Stimulated activated naive CD8-positive, alpha-beta T cell treated with anti-CD3 and anti-CD28 coated beads, Interleukin-15, Interleukin-2, amounts not matched to agents 100 ng/mL and 50 ng/mL, for 24 hours (primary cell): Measurements from ENCODE around the gene C20orf141.
"Not testable (repeated sequence)": the region's sequence is repeated elsewhere in the genome, so short reads cannot be mapped to it uniquely, and the experiment has no call there.

Experiments used
- H3K27ac Mint-ChIP-seq: one replicate; pipeline ENCODE4 v1.8.0; 2021; ENCODE audit warnings: mild to moderate bottlenecking, mixed read lengths
- H3K27me3 Mint-ChIP-seq: one replicate; pipeline ENCODE4 v1.8.0; 2021; ENCODE audit warnings: mixed read lengths
- H3K36me3 Mint-ChIP-seq: one replicate; pipeline ENCODE4 v1.8.0; 2021; ENCODE audit warnings: low read depth, mixed read lengths
- H3K4me1 Mint-ChIP-seq: one replicate; pipeline ENCODE4 v1.8.0; 2021; ENCODE audit warnings: low read depth, mixed read lengths
- H3K4me3 Mint-ChIP-seq: one replicate; pipeline ENCODE4 v1.8.0; 2021; ENCODE audit warnings: mild to moderate bottlenecking, mixed read lengths
- H3K9me3 Mint-ChIP-seq: one replicate; pipeline ENCODE4 v1.8.0; 2021; ENCODE audit warnings: mixed read lengths

C20orf141 gene, protein sequence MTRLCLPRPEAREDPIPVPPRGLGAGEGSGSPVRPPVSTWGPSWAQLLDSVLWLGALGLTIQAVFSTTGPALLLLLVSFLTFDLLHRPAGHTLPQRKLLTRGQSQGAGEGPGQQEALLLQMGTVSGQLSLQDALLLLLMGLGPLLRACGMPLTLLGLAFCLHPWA

DNA sequence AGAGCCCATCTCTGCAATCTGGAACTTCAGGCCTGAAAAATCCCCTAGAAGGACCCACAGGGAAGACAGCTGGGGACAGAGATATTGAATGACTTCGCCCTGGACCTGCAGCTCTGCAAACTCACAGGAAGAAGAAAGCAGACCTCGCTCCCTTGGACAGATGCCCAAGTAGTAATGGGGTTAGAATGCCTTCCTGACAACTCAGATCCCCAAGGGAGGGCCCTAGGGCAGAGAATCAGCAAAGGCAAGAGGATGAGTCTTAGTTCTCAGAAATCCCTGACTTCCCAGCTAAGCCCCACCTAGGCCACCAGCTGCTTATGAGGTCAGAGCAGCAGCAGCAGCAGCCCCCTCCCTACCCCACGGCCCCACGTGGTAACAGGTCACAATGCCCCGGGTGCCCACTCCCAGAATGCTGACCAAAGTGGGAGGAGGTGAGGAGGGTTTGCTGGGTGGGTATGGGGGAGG lies at the start of gene C20orf141:
TSS of gene C20orf141 (plus strand) at position 401 of the 465 bp plus-strand sequence. CDS start 198 bp downstream, outside the sequence.
- Mint-ChIP-seq H3K27ac (no peak within 1 kb of the TSS), H3K9me3 (peaks cover 5% of the 10 kb centered on the region), H3K4me1 (no peaks in the 10 kb centered on the region), H3K27me3 (peaks cover 36% of the 10 kb centered on the region), H3K36me3 (no peaks in the 10 kb centered on the region), H3K4me3 (no peak within 1 kb of the TSS)

DNA sequence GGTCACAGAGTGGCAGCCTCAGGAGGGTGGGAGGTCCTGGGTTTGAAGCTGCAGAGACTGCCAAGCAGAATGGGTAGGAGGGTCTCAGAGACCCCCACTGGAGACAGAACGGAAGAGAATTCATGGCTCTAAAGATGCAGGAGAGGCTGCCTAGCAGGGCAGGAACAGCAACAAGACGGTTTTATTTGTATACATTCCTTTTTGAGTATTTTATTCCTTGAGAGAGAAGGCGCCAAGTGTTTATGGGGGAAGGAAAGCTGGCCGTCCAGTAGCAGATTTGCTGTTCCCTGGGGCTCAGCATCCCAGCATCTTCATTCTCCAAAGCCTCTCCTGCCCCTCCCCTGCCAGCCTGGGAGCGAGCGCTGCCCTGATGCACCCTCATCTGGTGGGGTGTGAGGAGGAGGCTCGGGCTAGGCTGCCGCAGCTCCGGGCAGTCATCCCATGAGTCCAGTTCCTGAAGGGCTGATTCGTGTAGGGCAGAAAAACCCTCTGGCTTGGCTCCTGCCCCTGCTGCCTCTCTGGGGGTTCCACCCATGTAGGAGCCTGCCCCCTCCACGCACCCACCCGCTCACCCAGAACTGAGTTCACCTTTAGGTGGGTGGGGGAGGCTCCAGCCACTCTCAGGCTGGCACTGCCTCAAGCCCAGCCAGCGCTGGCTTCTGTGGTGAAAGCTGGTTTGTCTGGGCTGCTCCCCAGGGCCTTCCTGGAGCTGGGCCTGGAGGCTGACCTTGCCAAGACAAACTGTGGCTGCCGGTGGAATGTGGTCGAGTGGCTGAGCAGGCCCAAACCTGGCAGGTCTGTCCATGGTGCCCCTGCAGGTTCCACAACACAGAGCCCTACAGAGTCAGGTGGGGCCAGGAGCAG lies 46.8 kb upstream of the C20orf141 start:
- Mint-ChIP-seq H3K9me3 (no peaks in the 10 kb centered on the region), H3K36me3 (no peaks in the 10 kb centered on the region), H3K27me3 (peaks cover 14% of the 10 kb centered on the region), H3K4me1 (peaks cover 4% of the 10 kb centered on the region), H3K4me3 (no peak overlapping the region), H3K27ac (no peak overlapping the region)

DNA sequence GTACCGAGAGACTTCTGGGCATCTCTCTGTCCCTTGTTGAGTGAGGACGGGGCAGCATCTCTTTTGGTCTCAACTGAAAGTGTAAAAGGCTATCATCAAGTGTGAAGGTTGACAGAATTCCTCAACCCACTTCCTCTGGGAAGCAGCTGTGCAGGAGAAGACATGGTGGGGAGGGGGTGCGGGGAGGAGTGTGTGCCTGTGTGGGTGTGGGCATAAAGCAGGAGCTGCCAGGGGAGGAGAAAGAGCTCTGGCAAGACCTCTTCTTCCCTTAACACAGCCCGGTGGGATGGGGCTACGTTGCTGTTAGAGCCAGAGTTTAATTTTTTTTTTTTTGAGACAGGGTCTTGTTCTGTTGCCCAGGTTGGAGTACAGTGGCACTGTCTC lies 46.2 kb upstream of the C20orf141 start:
- H3K27ac Mint-ChIP-seq, result no peak overlapping the region
- H3K4me3 Mint-ChIP-seq, result no peak overlapping the region
- no peaks in the 10 kb centered on the region for H3K9me3 Mint-ChIP-seq
- peaks cover 14% of the 10 kb centered on the region for H3K27me3 Mint-ChIP-seq
- no peaks in the 10 kb centered on the region for H3K36me3 Mint-ChIP-seq
- H3K4me1 Mint-ChIP-seq, result peaks cover 4% of the 10 kb centered on the region

DNA sequence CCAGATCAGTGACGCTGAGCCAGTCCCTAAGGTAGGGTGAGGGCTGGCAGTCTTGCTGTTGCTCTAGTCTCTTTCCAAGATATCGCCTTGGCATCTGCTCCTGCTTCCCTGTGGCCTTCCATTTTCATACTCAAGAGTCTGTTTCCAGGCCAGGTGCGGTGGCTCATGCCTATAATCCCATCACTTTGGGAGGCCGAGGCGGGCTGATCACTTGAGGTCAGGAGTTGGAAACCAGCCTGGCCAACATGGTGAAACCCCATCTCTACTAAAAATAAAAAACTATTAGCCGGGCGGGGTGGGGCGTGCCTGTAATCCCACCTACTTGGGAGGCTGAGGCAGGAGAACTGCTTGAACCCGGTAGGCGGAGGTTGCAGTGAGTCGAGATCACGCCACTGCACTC lies 44.7 kb upstream of the C20orf141 start:
- H3K27me3 Mint-ChIP-seq, result peaks cover 14% of the 10 kb centered on the region
- not testable (repeated sequence) for H3K36me3 Mint-ChIP-seq, H3K4me3 Mint-ChIP-seq, H3K4me1 Mint-ChIP-seq, H3K9me3 Mint-ChIP-seq, H3K27ac Mint-ChIP-seq

DNA sequence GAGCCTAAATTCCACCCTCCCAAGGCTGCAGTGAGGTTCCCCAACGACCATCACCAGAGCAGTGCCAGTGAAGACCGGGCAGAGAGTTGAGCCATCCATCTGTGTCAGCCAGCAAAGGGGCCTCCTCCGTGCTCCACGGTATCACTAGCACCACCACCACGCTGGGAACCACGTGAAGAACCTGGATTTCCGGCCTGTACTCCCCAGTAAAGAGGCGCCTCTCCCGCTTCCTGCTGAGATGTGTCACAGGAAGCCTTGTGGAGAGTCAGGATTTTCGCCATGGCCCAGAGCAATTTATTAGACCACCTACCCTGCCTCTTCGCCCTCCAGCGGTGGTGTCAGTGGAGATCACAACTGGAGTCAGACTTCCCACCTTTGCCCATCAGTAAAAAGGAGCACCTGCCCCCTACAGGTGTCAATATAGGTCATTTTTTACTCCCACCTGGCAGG lies 43.1 kb upstream of the C20orf141 start:
- peaks cover 14% of the 10 kb centered on the region for H3K27me3 Mint-ChIP-seq
- peaks cover 4% of the 10 kb centered on the region for H3K4me1 Mint-ChIP-seq
- no peak overlapping the region for H3K4me3 Mint-ChIP-seq
- no peak overlapping the region for H3K27ac Mint-ChIP-seq
- no peaks in the 10 kb centered on the region for H3K9me3 Mint-ChIP-seq
- H3K36me3 Mint-ChIP-seq, result no peaks in the 10 kb centered on the region

DNA sequence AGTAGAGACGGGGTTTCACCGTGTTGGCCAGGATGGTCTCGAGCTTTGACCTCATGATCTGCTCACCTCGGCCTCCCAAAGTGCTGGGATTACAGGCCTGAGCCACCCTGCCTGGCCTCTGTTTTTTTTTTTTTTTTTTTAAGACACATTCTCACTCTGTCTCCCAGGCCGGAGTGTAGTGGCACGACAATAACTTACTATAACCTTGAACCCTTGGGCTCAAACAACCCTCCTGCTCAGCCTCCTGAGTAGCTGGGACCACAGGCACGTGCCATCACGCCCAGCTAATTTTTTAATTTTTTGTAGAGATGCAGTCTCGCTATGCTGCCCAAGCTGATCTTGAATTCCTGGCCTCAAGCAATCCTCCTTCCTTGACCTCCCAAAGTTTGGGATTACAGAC lies 41.0 kb upstream of the C20orf141 start:
- Mint-ChIP-seq H3K27ac (no peak overlapping the region), H3K36me3 (no peaks in the 10 kb centered on the region), H3K27me3 (peaks cover 14% of the 10 kb centered on the region), H3K4me1 (peaks cover 4% of the 10 kb centered on the region), H3K9me3 (no peaks in the 10 kb centered on the region), H3K4me3 (no peak overlapping the region)

DNA sequence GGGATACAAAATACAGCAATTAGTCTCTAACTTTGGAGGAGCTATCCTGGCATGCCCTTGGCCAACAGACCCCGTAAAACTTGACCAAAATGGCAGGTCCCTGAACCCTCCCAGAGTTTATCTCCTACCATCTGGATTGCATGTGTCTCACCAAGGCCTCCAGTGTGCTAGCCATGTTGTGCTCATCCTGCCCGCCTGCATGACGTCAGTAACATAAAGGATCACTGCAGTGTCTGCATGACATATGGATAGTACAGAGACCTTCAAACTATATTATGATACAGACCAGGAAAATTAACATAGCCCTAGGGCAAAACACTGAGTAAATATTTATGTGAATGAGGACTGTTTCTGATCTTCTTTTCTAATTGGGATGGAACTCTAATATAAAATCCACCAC lies 39.6 kb upstream of the C20orf141 start:
- H3K4me3 Mint-ChIP-seq, result no peak overlapping the region
- no peaks in the 10 kb centered on the region for H3K9me3 Mint-ChIP-seq
- peaks cover 4% of the 10 kb centered on the region for H3K4me1 Mint-ChIP-seq
- H3K27me3 Mint-ChIP-seq, result peaks cover 15% of the 10 kb centered on the region
- H3K36me3 Mint-ChIP-seq, result no peaks in the 10 kb centered on the region
- no peak overlapping the region for H3K27ac Mint-ChIP-seq

DNA sequence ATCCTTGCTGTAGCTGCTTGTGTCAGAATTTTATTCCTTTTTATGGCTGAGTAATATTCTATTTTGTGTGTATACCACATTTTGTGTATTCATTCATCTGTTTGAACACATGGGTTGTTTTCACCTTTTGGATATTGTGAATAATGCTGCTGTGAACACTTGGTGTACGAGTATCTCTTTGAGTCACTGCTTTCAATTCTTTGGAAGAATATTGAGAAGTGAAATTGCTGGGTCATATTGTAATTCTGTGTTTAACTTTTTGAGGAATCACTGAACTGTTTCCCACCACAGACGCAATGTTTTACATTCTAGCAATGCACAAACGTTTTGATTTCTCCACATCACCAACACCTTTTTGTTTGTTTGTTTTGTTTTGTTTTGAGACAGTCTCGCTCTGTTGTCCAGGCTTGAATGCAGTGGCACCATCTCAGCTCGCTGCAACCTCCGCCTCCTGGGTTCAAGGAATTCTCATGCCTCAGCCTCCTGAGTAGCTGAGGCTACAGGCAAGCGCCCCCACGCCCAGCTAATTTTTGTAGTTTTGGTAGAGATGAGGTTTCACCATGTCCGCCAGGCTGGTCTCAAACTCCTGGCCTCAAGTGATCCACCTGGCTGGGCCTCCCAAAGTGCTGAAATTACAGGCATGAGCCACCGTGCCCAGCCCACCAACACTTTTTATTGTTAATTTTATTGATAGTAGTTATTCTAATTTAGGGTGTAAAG lies 36.0 kb upstream of the C20orf141 start:
- peaks cover 23% of the 10 kb centered on the region for H3K27me3 Mint-ChIP-seq

DNA sequence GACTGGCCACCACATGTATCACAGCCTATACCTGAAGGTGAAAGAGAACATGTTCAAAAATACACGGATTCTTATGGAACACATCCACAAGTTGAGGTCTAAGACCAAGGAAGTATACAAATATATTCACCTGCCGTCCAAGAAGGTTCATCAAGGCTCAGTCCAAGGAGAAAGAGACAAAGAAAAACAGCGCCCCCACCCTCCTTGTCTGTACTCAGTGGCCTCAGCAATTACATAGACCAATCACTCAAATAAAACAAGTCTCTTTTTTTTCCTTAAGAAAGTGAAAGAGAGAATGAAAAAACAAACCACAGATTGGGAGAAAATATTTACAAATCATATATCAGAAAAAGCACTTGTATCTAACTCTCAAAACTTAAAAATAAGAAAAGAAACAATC lies 33.8 kb upstream of the C20orf141 start:
- Mint-ChIP-seq H3K27me3 (peaks cover 23% of the 10 kb centered on the region), H3K4me3 (no peak overlapping the region), H3K9me3 (no peaks in the 10 kb centered on the region), H3K27ac (no peak overlapping the region), H3K4me1 (no peaks in the 10 kb centered on the region), H3K36me3 (no peaks in the 10 kb centered on the region)

More for the DNA sequence above, 36.0 kb upstream of the C20orf141 start:
- Mint-ChIP-seq H3K4me3 (no peak overlapping the region), H3K36me3 (no peaks in the 10 kb centered on the region), H3K4me1 (no peaks in the 10 kb centered on the region), H3K9me3 (no peaks in the 10 kb centered on the region), H3K27ac (no peak overlapping the region)

DNA sequence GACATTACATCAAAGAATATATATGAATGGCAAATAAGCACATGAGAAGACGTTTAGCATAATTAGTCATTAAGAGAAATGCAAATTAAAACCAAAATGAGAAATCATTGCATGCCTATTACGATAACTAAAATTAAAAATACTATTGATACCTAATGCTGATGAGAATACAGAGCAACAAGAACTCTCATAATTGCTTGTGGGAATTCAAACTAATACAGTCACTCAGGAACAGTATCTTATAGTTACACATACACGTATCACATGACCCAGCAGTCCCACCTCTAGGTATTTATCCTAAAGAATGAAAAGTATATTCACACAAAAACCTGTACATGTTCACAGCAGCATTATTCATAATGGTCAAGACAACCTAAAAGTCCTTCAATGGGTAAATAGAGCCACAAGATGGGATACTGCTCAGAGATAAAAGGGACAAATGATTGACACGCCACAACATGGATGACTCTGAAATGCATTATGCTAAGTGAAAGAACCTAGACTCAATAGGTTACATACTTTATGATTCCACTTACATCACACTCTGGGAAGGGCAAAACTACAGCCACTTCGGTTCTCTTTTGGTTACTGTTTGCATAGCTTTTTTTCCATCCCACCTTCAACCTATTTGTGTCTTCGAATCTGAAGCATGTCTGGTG lies 30.8 kb upstream of the C20orf141 start:
- no peaks in the 10 kb centered on the region for H3K4me1 Mint-ChIP-seq
- H3K4me3 Mint-ChIP-seq, result no peak overlapping the region
- H3K9me3 Mint-ChIP-seq, result no peaks in the 10 kb centered on the region
- H3K36me3 Mint-ChIP-seq, result no peaks in the 10 kb centered on the region
- H3K27me3 Mint-ChIP-seq, result peaks cover 16% of the 10 kb centered on the region
- no peak overlapping the region for H3K27ac Mint-ChIP-seq

DNA sequence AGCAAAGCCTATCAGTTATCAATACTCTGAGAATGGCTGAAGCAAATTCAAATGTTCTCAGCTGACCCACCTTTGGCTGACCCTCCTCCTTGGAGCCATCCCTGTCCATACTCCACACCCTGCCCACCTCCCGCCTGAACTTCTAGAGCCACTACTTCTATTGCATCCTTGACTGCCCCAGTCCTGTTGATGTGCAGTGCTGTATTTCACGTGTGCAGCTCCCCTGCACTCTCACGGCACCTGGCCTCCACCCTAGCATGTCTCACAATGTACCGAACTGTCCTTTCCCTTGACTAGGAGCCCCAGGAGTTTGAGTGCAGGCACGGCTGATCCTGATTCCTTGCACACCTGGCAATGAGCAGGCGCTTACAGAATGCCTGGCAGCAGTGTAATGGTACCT lies 21.3 kb upstream of the C20orf141 start:
- Mint-ChIP-seq H3K36me3 (no peaks in the 10 kb centered on the region), H3K4me1 (no peaks in the 10 kb centered on the region), H3K27me3 (peaks cover 12% of the 10 kb centered on the region), H3K4me3 (no peak overlapping the region), H3K27ac (no peak overlapping the region), H3K9me3 (no peaks in the 10 kb centered on the region)

DNA sequence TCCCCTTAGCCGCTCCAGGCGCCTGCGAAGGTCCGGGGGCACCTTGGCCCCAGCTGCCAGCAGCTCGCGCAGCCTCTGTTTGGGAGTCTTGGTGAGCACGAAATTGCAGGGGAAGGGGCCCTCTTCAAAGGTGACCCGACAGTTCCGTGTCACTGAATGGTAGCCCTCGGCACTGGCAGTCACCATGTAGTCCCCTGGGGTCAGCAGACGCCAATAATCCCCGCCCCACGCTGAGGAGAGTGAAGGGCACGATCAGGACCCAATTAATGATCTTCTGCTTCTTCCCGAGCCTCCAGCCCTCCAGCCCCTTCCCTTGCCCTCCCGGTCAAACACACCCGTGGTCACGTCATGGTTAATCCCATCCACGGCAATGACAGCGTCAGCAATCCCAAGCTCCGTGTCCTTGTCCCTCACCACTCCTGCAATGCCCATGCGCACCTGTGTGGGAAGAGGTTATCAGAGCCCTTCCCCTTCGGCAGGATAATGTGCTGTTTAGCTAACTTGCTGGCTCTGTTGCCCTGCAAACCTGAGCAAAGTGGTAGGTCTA lies 20.5 kb upstream of the C20orf141 start:
- Mint-ChIP-seq H3K27ac (no peak overlapping the region), H3K4me3 (no peak overlapping the region), H3K27me3 (peaks cover 19% of the 10 kb centered on the region), H3K9me3 (no peaks in the 10 kb centered on the region), H3K36me3 (no peaks in the 10 kb centered on the region), H3K4me1 (peaks cover 6% of the 10 kb centered on the region)

DNA sequence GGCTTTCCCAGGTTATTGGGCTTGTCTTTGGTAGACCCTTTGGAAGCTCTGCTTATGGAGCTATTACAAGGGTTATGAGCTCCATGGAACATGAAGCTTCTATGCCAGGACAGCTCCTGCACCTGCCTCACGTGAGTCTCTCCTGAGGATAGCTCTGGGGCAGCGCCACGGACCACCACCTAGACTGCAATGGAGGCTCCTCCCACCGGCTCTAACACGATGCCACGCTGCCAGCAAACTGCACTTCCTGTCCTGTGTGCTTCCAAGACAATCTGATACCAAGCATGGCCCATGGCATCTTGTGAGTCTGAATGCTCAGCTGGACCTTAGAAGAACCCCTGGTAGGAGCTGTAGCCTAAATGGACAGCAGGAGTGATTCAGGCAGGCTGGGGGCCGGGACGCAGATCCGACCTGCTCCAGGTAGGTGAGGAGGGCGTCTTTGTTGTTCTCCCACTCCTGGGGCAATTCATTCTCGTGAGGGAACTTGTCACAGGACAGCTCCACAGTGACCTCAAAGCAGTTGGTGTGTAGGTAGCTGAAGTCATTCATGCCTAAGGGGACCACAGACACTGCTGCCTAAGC lies 19.8 kb upstream of the C20orf141 start:
- Mint-ChIP-seq H3K4me1 (peaks cover 12% of the 10 kb centered on the region), H3K27ac (no peak overlapping the region), H3K9me3 (no peaks in the 10 kb centered on the region), H3K36me3 (peaks cover 2% of the 10 kb centered on the region), H3K27me3 (peaks cover 25% of the 10 kb centered on the region), H3K4me3 (no peak overlapping the region)

DNA sequence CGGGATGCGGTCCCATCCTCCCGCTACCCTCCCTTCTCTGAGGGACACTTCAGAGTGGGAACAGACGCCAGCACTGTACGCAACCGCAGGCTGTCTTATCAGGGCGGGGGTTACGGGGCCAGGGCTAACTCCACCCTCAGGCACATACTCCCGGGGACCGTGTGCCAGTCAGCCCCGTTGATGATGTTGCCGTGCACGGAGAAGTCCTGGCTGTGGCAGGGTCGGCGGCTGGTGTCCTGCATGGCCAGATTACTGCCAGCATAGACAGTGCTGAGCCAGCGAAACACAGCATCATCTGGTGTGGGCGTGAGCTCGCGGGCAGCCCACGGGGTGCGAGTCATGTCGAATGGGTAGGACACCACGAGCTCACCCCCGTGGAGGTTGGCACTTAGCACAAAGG lies 19.3 kb upstream of the C20orf141 start:
- Mint-ChIP-seq H3K4me1 (peaks cover 15% of the 10 kb centered on the region), H3K27ac (no peak overlapping the region), H3K36me3 (peaks cover 4% of the 10 kb centered on the region), H3K9me3 (no peaks in the 10 kb centered on the region), H3K27me3 (peaks cover 24% of the 10 kb centered on the region), H3K4me3 (no peak overlapping the region)
